ENCODE results near the gene RBMS3.
"Not testable (repeated sequence)": the region's sequence is repeated elsewhere in the genome, so short reads cannot be mapped to it uniquely, and the experiment has no call there.

RBMS3 gene

DNA sequence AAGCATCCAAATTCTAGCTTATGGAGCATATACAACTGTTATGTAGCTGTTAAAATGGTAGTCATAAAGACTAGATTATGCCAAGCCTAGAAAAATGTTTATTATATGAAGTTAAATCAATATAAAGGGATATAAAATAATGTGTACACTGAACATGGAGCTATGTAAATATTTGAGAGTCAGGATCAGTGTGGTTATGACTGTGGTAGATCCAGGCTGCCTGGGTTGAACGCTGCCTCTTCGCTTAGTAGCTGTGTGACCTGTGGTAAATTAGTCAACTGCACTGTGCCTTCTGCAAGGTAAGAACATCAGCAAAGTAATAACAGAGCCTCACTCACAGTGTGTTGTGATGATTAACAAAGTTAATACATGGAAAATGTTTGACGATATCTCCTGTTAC is 212.2 kb downstream of the RBMS3 start:
- DNase-seq, result no peak

DNA sequence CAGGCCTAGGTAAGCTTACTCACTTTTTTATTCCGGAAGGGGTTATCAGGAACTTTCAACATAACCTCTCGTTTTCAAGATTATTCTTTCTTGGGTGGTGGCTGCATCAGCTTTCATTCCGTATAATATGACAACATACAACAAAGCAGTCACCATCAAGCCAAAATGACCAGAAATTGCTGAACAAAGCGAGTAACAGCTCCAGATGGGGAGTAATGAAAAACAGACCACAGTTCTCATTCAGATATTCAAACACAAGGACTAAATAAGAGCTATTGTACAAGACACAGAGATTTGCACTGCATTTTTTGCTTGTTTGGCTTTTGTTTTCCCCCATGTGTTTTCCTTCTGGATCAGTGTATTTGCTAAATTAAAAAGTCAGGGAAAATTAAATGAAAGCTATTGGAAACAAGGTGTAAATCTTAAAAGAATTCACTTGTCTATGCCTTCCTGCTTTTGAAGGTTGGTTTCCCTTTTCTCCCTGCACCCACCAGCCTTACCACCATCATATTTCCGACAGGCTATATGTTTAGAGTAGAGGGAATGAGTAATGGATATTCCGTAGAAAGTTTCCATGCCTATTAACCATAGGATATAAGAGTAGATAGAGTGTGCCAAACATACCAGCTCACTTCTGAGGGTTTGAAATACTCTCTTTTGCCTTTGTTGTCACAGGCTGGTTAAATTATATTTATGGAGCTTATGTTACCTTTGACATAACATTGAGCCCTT is 213.6 kb downstream of the RBMS3 start:
- DNase-seq, result no peak

DNA sequence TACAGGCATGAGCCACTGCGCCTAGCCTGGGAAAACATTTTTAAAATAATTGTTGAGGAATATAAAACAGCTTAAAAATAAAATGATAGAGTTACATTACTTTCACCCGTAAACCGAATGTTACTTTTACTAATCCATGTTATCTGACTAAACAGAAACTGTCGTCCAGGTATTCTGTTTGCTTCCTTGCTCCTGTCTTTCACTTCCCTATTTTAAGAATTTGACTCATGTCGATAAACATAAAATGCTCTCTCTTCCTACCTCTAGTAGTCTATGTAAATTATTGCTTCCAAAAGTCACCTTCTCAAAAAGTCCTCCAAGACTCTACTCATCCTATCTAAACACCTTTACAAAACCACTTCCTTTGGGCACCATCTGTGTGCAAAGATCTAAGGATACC is 216.4 kb downstream of the RBMS3 start:
- no peak for DNase-seq

DNA sequence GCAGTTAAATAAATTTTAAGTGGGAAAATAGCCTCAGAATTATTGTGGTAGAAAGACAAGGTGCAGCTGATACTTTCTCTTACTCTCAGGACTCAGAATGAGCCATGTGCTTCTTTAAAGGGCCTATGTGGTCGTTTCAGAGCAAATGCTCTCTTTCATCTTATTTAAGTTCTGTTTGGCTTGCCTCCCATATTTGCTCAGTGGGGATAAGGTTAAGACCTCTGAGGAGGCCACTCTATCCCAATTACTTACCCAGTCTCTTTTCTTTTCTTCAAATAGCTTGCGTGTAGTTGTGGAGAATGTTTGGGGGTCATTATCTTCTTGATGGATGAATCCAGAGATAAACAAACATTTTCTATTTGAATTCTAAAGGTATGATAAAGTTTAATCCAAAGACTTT is 221.9 kb downstream of the RBMS3 start:
- DNase-seq, result no peak

DNA sequence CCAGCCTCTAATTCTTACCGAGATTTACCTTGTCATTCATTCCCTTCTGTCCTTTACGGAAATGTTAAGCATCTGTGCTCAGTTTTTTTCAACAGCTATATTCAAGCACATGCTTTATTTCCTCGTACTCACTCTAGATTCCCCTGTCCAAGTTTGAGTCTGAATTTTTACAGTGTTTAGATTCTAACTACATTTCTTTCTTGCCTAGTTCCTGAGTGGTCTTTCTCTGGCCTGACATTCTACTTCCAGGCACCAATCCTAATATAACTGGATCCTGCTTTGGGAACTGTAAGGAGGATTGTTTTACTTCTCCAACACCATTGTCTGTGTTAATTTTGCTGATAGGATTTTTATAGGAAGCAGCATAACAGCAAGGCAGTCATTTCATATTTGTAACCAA is 222.4 kb downstream of the RBMS3 start:
- no peak for DNase-seq

DNA sequence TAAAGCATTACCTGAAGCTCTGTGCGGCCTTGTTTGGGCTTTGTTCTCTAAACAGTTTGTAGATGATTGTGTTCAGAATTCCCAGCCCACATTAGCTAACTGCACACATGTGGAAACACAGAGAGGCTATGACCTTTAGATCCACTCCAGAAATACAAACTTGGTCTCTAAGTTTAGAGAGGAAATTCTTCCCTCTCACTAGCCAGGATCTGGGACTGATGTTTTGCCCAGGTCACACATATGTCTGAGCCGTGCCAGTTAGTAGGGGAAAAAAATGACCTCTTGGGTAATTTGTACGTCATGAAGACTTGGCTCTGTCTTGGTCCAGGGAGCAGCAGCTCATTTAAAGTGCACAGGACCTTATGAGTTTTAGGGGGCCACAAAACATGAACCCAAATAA is 223.1 kb downstream of the RBMS3 start:
- DNase-seq, result no peak

DNA sequence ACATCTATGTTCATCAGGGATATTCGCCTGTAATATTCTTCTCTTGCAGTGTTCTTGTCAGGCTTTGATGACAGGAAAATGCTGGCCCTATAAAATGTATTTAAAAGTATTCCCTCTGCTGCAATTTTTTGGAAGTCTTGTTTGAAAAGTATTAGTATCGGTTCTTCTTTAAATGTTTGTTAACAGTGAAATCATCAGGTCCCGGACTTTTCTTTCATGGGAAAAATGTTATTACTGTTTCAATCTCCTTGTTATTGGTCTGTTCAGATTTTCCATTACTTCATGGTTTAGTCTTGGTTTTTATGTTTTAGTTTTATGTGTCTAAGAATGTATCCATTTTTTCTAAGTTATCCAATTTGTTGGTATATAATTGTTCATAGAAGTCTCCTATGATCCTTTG is 225.6 kb downstream of the RBMS3 start:
- no peak for DNase-seq

DNA sequence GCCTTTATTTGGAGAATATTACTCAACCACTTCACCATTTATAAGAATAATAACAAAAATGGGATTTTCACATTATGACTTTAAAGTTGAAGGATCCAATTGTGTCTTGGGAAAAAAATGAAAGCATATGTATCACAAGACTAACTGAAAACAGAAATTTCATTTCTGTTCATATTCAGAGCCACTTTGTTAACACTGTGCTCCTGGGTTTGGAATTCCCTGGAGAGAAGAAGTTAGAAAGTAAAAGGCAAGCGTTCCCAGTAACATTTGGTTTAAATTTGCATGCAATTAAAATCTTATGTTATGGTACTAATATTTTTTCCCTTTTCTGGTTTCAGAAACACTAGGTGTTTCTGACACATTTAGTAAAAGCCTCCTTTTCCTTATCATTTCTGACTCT is 230.8 kb downstream of the RBMS3 start:
- no peak for DNase-seq

DNA sequence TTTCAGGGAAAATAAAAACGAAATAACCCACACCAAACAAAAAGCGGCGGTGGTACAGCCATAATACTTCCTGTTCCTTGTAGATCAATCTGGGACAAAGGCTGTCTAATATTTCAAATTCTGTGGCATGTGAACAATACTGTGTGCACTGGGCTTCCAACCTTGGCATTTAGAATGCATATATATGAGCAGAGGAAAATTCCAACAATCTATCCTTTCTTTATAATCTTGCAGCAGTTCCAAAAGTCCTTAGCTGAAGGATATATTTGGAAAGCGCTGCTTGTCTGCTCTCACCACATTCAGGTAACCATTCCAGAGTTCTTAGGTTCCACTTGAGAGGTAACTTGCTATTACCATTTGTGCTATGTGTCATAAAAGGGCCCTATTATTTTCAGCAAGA is 231.8 kb downstream of the RBMS3 start:
- no peak for DNase-seq

DNA sequence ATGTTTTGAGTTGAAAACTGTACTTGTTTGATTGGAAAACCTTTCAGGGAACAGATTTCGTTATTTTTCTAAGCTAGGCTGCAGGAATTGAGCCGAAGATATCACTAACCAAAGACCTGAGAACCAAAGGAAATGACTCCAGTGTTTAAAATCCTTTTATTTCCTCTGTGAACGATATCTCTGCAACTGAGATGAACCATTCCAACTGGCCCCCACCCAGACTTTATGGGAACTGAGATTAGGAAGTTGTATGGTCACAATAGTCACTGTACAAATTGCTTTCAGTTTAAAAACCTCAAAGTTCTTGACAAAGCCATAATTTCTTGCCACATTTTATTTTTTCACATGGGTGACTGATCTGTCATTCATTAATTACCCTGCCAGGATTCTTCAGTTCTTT is 232.4 kb downstream of the RBMS3 start:
- DNase-seq, result no peak

DNA sequence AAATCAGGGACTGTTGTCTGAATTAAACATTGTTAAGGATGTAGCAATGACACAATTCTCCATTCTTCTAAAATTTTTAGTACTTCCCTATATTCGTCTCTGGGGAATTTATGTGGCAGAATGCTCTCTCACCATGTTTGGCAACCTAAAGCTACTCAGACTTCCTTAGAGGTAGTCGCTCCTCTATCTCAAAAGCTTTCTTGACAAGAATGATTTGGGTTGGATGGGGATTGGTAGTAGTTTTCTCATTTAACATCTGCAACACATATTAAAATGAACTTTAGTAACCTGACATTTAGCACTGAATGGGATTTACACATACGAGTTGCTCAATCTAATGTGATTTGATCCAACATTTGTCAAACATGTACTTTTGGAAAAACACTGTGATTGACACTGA is 233.3 kb downstream of the RBMS3 start:
- no peak for DNase-seq

DNA sequence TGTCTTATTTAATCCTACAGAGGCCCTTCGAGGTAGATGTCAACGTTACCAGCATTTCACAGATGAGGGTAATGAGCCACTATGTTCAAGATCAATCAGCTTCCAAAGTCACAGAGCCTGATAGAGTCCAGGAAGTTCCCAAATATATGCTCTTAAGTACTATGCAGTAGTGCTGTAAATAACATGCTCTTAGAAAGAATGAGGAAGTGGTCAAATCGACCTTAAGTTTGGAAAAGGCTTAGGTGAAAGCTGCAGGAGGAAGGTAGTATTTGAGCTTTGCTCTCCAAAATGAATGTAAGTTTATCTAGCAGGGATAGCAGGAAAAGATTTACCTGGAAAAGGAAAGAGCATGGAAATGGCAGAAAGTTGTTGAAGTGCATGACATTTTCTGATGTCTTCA is 234.0 kb downstream of the RBMS3 start:
- no peak for DNase-seq

DNA sequence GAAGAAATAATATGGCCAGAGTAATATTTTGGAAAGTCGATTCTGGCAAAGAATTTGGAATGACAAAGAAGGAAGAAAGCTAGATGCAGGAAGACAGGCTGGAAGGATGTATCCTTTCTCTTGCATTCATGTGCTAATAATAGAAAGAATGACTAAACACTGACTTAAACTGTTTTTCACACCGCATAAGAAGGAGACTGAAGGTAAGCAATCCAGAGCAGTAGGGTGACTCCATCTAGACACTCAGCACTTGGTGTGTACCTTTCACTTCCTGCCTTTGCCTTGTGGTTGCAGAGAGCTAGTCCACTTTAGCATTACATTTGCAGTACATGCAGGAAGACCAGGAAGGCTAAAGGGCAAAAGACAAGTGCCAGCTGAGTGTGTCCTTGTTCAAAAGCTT is 234.6 kb downstream of the RBMS3 start:
- no peak for DNase-seq

DNA sequence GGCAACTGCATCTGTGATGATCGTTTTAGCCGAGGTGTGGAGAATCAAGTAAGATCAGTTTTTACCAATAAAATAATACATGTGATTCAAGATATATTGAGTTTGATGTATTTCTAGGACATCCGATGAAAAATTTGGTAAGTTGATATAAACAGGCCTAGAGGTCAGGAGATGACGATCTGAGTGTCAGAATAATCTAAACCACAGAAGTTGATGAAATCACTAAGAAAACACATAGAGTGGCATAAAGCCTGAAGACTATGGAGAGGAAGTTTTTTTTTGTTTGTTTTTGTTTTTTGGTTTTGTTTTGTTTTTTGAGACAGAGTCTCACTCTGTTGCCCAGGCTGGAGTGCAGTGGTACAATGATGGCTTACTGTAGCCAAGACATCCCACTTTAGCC is 235.3 kb downstream of the RBMS3 start:
- DNase-seq, result no peak

DNA sequence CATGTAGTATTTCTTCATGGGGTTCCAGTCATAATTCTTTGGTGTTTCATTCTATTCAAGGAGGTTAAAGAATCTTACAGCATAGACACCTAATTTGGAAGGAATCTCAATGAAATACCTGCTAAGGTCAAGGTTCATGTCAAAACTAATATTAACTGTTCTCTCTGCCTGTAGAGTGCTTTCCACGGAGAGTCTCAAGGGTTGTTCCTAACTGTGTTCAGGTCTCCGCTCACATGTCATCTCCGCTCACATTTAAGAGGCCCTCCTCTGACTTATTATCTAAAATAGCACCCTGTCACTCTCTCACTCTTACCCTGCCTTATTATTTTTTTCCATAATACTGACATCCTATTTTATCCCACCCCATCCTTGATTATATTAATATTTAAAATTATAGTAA is 239.9 kb downstream of the RBMS3 start:
- no peak for DNase-seq

DNA sequence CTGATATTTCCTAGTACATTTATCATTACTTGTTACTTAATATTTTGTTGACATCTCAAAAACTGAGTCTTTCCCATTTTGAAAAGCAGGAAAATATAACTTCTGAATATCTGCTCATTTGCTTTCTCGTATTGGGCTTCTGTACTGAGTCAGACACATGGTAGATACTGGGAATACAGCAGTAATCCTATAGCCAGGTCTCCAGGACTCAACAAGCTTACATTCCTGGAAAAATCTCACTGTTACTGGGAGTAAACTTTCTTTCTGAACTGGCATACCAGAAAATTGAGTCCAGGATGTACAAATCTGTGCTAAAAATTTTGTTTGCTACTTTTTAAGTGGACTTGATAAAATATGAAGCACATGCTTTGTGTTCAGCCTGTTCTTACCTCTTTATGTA is 240.4 kb downstream of the RBMS3 start:
- DNase-seq, result no peak

DNA sequence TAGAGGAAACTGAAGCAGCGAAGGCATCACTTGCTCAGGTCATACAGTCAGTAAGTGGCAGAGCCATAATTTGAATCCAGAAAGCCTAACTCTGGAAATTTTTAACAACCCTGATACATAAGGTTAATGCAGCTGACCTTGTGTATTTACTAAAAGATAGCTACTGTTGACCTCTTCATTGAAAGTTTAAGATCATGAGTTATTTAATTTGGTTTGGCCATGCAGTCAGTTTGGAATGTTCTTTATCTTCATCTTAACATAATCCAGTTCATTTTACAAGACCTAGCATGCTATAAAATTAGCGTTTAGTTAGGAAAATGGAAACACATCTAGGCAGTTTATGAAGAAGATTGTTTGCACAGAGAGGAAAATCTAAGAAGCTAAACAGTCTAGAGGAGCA is 240.9 kb downstream of the RBMS3 start:
- no peak for DNase-seq

DNA sequence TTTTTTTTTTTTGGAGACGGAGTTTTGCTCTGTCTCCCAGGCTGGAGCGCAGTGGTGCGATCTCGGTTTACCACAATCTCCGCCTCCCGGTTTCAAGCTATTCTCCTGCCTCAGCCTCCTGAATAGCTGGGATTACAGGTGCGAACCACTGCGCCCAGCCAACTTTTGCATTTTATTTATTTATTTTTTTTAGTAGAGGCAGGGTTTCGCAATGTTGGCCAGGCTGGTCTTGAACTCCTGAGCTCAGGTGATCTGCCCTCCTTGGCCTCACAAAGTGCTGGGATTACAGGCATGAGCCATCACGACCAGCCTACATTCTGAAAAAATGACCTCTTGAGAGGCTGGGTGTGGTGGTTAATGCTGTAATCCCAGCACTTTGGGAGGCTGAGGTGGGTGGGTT is 243.6 kb downstream of the RBMS3 start:
- DNase-seq, result not testable (repeated sequence)

DNA sequence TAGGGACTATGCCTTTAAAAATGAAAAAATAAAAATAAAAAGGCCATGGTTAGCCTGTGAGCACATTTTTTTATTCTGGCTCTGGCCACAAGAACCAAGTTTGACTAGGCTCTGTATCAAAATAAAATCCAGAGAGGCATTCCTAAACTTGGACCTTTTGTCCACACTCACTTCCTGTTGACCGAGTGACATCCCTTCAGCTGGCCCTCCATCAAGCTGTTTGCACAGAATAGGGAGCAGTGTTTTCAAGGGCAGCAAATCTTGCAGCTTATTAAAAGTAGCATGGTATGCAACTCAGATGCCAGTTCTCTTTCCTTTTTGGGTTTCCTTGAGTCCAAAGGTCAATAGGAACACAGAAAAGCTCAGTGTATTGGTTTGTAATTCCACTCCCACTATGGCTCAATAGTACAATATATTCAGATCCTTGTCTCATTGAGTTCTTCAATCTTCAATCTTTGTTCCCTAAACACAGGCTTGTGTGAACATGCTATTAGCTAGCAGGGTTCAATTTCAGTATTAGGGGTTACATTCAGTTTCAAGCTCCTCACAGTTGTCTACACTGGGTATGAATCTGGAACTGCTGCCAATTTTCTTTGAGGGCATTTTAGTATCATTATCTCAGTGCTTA is 244.5 kb downstream of the RBMS3 start:
- no peak for DNase-seq

DNA sequence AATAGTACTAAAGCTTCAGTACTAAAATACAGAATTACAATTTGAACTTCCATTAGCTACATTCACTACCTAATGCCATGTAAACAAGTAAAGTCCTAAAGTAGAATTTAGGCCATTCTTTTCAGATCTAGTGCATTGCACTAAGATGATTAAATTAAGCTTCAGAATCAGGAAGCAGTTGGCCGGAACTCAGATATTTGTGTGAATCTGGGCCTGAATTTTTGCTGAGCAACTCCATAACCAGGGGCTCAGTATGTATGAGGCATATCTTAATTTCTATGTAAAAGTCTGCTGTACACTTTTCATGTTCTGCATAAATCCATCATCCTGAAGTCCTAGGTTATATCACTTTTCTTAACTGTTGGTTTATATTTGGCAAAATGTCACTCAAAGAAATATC is 246.4 kb downstream of the RBMS3 start:
- DNase-seq, result no peak

DNA sequence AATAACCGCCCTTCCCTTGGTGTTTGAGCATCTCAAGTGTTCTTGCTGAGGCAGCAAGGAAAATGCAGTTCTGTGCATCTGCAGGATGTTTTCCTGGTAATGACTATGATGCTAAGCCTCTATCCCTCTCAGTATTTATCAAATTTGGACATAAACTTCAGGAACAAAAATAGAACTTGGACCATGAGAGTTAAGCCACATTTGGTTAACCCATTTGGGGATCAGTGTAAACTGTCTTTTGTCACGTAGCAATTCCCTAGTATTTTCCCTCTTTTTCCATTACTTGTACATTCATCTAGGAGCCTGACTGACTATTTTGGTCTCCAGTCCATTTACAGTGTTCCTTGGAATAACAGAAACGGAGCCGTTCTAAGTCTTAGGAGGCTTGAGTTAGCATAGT is 250.8 kb downstream of the RBMS3 start:
- no peak for DNase-seq

DNA sequence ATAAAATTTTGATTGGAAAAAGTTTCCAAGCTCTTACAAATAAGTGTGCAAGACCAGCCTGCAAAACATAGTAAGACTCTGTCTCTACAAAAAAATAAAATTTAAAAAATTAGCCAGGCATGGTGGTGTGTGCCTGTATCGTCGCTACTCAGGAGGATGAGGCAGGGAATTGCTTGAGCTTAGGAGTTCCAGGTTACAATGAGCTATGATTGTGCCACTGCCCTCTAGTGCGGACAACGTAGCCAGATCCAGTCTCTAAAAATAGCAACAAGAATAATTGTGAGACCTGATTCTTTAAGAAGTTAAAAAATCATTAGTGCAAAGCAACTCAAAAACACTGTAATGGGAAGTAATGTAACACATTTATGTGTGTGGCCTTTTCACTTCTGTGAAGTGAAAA is 251.6 kb downstream of the RBMS3 start:
- no peak for DNase-seq

DNA sequence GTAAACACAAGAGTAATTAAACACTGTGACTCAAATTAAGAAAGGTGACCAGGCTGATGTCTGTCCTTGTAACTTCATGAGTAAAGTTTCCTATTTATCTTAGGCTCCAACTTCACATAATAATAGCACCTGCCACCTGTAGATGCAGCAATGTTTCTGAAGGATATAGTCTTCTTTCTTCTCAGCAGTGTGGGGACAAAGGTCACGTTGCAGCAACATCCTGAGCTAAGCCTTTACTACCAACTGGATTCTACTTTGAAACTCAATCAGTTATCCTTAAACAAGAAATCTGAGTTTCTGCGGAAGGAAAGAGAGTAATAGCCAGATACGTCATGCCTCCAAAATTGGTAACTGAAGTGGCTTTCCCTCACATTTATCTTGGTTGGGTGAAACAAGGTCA is 253.1 kb downstream of the RBMS3 start:
- no peak for DNase-seq

DNA sequence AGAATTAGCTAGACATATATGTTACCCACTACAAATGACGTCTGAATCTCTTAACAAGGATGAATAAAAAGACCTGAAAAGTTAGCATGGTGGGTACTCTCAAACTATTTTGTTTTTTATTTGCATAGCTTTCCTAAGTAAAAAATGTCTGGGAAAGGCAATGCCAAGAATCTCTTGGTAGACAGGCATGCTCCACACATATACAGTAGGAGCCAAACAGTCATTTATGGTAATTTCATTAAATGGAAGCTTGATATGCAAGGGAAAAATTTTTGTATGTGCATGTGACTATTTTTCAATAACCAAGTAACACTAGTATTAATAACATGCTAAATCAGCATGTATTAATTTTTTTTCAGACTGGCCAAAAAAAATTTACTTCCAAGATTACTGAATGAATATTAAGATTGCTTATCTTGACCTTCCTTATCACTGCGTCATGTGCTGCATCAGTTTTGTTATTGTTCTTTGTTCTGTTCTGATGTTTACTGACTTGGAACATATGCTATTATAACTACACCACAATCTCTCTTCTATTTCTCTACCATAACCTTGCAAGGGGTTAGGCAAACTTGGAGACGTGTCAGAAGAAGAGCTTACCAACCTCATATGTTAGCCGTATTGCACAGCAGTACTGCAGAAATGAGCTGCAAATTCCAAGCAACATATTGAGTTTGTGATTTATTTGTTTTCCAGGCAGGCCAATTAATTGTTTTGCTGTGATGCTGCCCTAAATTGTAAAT is 255.3 kb downstream of the RBMS3 start:
- DNase-seq, result no peak
